GM21390 (cell line): ENCODE measurements around the gene NT5DC2.

Experiments
- ATAC-seq: cut with Tn5 transposase; IDR thresholded peaks from one replicate; pipeline ENCODE4 v1.9.1; 2021; ENCODE audit not compliant: unreplicated experiment

The NT5DC2 gene

DNA sequence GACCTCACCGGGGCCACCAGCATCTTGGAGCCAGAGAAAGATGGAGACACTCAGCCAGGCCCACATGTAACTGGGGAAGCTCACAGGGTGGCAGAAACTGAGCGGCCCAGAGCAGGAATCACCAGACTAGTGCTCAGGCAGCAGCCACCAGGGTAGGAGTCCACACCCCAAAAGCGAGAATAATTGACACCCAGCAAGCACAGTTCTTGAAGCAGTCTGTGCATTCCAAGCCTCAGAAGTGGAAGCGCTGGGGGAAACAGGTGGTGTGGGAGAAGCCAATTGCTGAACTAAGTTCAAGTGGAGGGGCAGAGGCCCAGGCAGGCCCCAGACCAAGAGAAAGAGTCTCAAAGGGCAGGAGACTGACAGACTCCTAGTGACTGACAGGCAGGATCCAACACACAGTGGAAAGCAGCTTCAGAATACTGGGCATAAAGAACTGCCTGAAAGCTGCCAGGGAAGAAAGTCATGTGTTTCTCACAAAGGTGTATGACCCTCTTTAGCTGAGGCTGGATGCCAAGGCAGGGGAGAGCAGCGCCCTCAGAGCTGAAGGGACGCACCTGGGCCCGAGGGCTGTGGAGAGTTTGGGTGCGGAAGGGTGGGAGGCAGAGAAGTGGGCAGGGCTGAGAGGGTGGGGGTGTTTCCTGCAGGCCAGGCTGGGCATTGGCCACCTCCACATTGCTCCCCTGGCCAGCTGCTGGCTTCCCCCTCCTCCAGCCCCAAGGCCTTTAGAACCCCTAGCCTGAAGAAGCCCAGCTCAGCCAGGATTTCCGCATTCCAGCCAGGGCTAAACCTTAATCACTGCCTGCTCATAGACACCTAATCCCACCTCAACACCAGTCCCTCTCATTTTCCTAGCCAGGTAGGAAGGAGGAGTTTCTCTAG lies 7.7 kb downstream of the NT5DC2 start:
- no peak for ATAC-seq

DNA sequence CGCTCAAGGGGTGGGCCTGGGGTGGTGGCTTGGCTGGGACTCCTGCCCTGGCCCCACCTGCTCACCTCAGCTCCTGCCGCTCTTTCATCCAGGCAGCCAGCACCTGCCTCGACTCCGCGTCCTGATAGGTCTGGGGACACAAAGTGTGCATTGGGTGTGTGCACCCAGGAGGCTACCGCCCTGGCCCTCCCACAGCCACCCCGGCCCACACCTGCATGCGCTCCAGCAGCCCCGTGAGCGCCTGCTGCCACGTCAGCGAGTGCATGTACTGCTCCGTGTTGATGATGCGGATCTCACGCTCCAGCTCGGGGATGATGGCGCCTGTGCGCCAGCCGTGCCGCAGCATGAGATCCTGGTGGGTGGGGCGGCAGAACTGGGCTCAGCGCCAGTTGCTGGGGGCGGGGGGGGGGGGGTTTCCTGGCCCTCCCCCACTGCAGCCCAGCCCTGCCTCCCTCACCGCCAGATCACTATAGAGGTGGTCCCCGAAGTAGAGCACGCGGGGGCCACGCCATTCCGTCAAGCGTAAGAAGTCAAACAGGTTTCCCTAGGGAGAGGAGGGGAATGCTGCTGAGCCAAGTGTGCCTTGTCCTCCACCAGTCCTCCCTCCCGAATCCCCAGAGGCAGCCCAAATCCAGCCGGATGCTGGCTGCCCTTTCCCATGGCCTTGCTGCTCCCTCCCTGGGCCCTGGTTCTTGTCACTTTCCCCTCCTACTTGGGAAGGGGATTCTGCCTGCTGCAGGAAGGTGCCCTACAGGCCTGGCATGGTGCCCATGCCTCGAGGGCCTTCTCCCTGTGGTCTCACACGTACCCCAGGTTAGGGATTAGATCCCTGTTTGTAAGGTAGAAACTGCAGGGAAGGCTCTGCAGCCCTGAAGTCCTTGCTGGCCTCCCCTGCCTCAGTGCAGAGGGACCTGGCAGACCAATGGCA lies 8.6 kb downstream of the NT5DC2 start:
- ATAC-seq, result no peak

DNA sequence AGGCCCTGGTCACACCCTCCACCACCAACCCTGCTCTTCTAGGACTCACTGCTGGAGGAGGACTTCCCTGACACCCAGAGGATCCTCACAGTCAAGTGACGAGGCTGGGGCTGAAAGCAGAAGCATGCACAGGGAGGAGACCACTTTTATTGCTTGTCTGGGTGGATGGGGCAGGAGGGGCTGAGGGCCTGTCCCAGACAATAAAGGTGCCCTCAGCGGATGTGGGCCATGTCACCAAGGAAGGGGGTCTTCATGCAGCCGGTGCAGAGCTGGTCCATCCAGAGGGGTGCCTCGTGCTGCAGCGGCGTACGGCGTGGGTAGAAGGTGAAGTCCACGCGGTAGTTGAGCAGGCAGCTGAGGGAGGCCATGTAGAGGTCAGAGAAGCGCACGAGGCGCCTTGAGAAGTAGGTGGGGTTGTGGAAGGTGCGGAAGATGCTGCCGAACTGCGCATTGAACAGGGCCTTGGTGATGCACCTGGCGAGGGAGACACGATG lies 9.4 kb downstream of the NT5DC2 start:
- no peak for ATAC-seq

DNA sequence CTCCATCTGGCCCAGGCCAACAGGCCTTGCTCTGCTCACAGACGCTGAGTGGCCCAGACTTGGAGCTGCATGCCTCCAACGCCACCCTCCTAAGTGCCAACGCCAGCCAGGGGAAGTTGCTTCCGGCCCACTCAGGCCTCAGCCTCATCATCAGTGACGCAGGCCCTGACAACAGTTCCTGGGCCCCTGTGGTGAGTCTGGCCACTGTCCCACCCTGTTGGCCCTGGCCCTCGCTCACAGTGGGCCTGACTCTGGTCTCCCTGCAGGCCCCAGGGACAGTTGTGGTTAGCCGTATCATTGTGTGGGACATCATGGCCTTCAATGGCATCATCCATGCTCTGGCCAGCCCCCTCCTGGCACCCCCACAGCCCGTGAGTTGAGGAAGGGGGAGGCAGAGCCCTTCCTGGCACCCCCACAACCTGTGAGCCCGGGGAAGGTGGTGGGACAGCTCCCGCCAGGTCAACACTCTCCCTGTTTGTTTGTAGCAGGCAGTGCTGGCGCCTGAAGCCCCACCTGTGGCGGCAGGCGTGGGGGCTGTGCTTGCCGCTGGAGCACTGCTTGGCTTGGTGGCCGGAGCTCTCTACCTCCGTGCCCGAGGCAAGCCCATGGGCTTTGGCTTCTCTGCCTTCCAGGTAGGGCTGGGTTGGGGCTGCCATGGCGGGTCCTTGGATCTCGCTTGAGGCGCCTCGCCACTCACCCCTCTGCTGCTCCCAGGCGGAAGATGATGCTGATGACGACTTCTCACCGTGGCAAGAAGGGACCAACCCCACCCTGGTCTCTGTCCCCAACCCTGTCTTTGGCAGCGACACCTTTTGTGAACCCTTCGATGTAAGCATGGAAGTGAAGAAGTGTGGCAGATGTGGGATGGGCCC lies 10.0 kb downstream of the NT5DC2 start:
- no peak for ATAC-seq

DNA sequence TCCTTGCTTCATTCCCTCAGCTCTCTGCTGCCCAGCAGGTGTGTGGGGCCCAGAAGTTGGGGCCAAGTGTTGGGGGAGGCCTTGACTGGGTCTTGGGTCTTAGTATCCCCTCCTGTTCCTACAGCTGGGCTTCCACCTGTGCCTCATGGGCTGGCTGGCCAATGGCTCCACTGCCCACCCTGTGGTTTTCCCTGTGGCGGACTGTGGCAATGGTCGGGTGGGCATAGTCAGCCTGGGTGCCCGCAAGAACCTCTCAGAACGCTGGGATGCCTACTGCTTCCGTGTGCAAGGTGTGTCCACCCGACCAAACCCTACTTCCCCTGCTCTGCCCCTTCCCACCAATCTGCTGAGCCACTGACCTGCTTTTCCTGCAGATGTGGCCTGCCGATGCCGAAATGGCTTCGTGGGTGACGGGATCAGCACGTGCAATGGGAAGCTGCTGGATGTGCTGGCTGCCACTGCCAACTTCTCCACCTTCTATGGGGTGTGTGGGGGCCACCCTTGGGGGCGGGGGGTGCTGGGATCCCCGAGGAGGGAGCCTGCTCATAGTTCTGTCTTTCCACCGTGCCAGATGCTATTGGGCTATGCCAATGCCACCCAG lies 10.9 kb downstream of the NT5DC2 start:
- no peak for ATAC-seq

DNA sequence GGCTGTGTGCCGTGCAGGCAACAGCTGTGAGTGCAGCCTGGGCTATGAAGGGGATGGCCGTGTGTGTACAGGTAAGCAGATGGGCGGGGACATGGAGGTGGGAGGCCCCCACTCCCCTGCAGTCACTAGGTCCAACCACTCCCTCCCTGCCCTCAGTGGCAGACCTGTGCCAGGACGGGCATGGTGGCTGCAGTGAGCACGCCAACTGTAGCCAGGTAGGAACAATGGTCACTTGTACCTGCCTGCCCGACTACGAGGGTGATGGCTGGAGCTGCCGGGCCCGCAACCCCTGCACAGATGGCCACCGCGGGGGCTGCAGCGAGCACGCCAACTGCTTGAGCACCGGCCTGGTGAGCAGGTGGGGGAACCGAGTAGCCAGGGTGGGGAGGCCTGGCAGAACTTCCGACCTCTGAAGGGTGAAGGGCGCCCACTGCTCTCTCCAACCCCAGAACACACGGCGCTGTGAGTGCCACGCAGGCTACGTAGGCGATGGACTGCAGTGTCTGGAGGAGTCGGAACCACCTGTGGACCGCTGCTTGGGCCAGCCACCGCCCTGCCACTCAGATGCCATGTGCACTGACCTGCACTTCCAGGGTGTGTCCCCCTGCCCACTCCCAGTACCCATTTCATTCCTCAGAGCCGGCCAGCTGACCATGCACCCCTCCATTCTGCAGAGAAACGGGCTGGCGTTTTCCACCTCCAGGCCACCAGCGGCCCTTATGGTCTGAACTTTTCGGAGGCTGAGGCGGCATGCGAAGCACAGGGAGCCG lies 11.6 kb downstream of the NT5DC2 start:
- ATAC-seq, result no peak

DNA sequence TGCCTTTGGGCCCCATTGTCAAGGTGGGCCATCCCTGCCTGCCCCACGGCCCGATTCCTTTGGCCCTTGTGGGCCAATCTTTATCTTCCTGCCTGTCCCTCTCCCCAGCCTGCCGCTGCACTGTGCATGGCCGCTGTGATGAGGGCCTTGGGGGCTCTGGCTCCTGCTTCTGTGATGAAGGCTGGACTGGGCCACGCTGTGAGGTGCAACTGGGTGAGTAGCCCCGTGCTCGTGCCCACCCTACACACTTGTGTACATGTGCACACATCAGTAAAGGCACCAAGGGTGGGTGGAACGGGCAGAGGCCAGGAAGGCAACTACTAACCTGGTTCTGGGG lies 12.2 kb downstream of the NT5DC2 start:
- ATAC-seq, result no peak

DNA sequence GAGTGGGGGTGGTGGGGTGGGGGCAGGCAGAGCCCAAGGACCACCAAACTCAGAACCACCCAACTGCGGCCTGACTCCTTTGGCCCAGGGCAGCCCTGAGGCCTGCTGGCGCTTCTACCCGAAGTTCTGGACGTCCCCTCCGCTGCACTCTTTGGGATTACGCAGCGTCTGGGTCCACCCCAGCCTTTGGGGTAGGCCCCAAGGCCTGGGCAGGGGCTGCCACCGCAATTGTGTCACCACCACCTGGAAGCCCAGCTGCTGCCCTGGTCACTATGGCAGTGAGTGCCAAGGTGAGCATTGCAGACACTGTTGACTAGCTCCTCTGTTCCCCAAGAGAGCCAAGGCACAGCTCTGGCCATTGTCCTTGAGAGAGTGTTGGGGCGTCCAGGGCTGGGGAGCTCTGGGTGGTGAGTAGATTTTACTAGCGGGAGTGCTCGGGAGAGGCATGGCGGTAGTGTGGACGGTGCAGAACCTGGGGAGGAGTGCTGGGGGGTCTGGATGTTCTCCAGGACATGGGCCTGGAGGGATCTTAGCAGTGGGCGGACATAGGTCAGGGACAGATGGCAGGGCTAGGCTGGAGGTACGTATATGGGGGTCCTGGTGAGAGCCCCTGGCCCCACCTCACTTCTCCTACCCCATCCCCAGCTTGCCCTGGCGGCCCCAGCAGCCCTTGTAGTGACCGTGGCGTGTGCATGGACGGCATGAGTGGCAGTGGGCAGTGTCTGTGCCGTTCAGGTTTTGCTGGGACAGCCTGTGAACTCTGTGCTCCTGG lies 12.8 kb downstream of the NT5DC2 start:
- ATAC-seq, result no peak

DNA sequence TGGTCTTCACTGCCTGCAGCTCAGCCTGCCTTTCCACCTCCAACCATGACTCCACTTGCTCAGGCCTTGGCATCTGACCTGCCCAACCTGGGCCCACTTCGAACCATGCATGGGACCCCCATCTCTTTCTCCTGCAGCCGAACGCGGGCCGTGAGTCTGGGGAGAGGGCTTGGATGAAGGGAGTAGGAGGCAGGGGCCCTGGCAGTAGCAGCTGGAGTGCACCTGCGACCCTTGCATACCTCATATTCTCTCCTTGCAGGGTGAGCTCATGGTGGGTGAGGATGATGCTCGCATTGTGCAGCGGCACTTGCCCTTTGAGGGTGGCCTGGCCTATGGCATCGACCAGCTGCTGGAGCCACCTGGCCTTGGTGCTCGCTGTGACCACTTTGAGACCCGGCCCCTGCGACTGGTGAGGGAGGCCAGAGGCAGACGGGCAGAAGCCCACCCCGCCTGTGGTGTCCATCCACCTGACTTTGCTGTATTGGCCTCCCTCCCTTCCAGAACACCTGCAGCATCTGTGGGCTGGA lies 13.5 kb downstream of the NT5DC2 start:
- no peak for ATAC-seq

DNA sequence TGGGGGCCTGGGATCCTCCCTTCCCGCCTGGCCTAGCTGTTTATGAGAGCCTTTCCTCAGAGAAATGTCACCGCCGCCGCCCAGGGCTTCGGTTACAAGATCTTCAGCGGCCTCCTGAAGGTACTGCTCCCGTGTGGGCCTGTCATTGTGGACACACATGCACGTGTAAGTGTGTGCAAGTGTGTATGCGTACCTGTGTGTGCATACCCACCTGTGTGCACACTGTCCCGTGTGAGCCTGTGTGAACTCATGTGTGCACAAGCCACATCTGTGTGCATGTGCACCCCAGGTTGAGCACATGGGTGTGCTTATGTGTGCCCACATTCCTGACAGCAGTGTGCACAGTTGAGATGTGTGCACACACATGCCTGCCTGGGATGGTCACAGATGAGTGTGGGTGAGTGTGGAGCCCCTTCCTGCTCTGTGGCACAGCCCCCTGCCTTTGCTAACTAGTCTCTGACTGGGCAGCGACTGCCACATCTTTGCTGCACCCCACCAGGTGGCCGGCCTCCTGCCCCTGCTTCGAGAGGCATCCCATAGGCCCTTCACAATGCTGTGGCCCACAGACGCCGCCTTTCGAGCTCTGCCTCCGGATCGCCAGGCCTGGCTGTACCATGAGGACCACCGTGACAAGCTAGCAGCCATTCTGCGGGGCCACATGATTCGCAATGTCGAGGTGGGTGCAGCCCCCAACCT lies 14.1 kb downstream of the NT5DC2 start:
- no peak for ATAC-seq

DNA sequence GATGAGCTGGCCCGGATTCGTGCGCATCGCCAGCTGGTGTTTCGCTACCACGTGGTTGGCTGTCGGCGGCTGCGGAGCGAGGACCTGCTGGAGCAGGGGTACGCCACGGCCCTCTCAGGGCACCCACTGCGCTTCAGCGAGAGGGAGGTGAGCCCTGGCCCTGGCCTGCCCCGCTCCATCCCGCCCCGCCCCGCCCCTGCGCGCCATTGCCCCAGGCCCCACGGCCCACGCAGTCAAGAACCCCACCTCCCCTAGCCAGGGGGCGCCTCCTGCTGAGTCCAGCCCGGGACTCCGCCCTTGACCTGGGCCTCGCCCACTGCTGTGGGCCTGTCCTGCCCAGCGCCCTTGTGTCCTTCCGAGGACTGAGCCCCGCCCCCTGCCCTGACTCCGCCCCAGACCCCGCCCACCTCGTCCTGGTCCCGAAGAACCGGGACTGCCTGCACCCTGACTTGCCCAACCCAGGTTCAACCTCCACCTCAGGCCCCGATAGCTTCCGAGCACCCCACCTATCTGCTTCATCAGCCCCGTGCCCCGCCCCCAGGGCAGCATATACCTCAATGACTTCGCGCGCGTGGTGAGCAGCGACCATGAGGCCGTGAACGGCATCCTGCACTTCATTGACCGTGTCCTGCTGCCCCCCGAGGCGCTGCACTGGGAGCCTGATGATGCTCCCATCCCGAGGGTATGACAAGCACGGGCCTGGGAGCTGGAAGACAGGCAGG lies 14.8 kb downstream of the NT5DC2 start:
- ATAC-seq, result no peak

DNA sequence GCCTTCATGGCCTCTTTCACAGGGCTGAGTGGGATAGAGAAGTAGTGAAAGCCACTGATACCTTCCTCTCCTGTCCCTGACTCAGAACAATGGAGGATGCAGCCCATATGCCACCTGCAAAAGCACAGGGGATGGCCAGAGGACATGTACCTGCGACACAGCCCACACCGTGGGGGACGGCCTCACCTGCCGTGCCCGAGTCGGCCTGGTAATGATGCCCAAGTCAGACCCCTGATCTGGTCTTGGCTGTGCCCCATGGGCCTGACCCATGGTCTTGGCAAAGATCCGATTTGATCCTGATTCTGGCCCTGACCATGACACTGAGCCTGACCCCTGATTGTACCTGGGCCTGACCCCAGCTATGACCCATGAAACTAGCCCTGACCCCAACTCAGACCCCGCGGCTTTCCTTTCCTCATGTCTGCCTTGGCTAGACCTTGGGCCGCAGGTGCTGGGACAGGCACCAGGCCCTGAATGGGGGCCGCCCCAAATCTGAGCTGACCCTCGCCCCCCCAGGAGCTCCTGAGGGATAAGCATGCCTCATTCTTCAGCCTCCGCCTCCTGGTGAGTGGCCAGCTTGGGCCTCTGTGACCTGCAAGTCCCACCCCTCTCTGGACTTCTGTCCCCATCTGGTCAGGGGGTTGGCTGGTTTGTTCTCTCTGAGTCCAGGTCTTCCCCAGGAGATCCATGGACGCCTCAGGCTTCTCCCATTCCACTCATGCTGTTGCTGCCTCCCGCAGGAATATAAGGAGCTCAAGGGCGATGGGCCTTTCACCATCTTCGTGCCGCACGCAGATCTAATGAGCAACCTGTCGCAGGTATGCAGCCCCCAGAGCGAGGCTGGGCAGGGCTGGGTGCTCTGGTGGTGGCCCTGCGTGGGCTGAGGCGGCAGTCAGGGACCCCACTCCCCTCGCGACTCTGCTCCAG lies 15.6 kb downstream of the NT5DC2 start:
- no peak for ATAC-seq

DNA sequence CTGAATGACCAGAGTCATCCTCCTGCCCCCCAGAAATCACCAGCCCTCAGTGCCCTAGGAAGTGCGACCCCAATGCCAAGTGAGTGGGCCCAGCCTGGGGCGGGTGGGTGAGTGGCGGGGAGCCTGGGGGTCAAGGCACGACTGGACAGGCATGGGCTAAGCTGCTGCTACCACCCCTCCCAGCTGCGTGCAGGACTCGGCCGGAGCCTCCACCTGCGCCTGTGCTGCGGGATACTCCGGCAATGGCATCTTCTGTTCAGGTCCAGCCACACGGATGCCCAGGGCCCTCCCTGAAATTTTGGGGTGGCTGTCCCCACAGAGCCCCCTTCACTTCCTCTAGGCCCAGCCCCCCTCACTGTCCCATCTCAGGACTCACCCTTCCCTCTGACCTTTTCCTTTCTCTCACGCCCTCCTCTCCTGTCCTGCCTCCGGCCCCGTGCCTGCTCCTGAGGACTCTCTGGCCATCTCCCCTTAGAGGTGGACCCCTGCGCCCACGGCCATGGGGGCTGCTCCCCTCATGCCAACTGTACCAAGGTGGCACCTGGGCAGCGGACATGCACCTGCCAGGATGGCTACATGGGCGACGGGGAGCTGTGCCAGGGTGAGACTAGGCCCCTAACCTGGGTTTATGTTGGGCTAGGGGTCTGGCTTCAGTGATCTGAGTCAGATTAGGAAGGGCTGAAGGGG lies 17.0 kb downstream of the NT5DC2 start:
- no peak for ATAC-seq

DNA sequence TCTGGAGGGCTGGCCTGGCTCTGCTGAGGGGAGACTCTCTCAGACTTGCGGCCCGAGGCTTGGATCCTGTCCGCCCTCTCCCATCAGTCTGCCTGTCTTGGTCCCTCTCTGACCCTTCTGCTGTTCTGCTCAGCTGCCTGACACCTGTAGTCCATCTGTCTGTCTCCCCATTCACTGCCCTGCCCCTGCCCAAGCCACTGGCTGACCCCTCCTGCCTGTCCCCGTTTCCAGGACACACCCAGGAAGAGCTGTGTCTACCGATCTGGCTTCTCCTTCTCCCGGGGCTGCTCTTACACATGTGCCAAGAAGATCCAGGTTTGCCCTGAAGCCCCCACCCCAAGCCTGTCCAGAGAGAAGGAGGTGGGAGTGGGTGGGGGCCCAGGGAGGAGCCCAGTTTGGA lies 18.5 kb downstream of the NT5DC2 start:
- ATAC-seq, result no peak

DNA sequence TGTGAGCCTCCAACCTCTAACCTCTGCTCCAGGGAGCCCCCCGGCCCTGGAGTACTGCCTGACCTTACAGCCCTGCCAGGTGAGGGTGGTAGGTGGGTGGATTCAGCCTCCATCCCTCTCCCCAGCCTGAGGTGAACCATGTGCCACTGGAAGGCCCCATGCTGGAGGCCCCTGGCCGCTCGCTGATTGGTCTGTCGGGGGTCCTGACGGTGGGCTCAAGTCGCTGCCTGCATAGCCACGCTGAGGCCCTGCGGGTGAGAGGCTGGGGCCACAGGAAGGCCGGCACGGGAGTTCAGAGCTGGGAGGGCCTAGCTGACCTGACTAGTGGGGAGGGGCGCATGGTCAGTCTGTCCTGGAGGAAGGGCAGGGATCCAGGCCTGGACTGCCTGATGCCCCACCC lies 19.1 kb downstream of the NT5DC2 start:
- no peak for ATAC-seq

DNA sequence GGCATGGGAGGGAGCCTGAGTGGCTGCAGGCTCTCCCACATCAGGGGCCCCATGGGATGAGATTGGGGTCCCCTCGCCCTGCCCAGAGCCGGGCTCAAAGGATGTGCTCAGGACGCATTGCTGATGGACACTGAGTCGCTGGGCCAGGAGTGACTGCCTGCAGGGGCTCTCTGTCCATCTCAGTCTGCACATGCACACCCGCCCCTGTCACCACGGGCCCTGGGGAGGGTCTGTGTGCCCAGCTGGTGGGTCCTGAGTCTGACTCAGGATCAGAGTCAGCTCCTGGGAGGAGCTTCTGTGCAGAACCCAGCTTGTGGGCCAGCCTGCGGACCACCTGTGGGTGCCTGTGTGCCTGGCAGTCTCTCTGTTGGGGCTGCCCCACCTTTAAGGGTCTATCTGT lies 20.4 kb downstream of the NT5DC2 start:
- ATAC-seq, result no peak
